ENCODE data around the gene SPINK1. TPM values are rescaled to one million over a fixed set of nuclear protein-coding genes. Genes with fewer than 3 reads are reported as not detected.

Gene SPINK1
- total and polyA plus RNA-seq, 2 experiments from 2014 or later = 0.82 TPM; not detected in 1

DNA sequence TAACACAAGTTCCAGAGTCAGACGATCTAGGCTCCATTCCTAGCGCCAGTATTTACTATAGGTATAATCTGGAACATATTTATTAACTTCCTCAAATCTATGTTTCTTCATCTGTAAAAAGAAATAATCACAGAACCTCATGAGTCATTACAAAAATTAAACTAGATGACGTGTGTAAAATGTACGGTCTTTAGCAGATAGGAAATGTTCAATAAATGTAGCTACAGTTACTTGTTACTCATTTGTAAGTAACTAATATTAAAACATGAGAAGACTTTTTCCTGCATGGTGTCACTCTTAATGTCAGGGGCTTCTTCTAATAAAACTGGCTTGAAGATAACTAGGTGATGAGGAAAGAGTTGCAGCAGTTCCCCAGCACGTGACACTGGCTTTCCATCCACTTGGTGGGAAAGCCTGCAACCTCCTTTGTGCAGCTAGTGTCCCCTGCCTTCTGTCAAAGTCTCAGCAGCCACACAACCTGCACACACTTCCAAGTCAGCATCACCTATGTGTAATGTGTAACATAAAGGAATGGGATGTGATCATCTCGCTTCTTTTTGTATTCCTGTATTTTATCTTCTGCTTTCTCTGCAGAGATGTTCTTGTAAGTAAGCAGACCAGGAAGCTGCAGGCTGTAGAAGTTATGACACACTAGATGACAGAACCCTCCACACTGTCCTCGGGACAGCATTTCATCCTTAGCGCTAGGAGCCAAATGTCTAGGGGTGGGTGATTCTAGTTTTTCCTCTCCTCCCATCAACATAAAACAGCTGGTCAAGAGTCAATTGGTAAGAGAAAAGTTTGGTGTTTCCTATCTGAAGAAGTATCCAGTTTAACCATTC lies 47.1 kb downstream of the SPINK1 start:
- ATAC-seq (no peak), DNase-seq (ENCODE audit: low spot score) (no peak)
- Histone ChIP-seq H3K36me3 (ENCODE audit: insufficient read depth) (no peaks in the 10 kb centered on the region), H3F3A (replicated peaks; ENCODE audit: low read depth) (no peaks in the 10 kb centered on the region; the same call in 1 of the 2 replicates), H3K4me3 (no peak overlapping the region), H3K27me3 (ENCODE audit: insufficient read depth) (no peaks in the 10 kb centered on the region), H3K79me2 (replicated peaks; ENCODE audit: insufficient read depth) (peaks cover 30% of the 10 kb centered on the region), H3K27ac (ENCODE audit: low read depth) (no peak overlapping the region), H4K20me1 (replicated peaks; ENCODE audit: insufficient read depth) (no peaks in the 10 kb centered on the region), H3K4me1 (ENCODE audit: insufficient read depth) (peaks cover 21% of the 10 kb centered on the region), H2AFZ (no peak overlapping the region), H3K9me2 (ENCODE audit: insufficient read depth) (no peaks in the 10 kb centered on the region), H3K4me2 (no peak overlapping the region)
- H3K36me3 Mint-ChIP-seq (ENCODE audit: low read depth) = no peaks in the 10 kb centered on the region
- peaks cover 2% of the 10 kb centered on the region for H3K27me3 Mint-ChIP-seq (ENCODE audit: insufficient read depth, low read depth, poor library complexity)
- no peaks in the 10 kb centered on the region for H3K9me3 Mint-ChIP-seq
- no peak overlapping the region; the same call in 2 of the 3 replicates for H3K4me3 Mint-ChIP-seq
- TF ChIP-seq, protein P1, sequence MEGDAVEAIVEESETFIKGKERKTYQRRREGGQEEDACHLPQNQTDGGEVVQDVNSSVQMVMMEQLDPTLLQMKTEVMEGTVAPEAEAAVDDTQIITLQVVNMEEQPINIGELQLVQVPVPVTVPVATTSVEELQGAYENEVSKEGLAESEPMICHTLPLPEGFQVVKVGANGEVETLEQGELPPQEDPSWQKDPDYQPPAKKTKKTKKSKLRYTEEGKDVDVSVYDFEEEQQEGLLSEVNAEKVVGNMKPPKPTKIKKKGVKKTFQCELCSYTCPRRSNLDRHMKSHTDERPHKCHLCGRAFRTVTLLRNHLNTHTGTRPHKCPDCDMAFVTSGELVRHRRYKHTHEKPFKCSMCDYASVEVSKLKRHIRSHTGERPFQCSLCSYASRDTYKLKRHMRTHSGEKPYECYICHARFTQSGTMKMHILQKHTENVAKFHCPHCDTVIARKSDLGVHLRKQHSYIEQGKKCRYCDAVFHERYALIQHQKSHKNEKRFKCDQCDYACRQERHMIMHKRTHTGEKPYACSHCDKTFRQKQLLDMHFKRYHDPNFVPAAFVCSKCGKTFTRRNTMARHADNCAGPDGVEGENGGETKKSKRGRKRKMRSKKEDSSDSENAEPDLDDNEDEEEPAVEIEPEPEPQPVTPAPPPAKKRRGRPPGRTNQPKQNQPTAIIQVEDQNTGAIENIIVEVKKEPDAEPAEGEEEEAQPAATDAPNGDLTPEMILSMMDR (conservative IDR thresholded peaks at IDR 0.05; ENCODE audit: low read depth in 2 of 2) = peak in 1 of 2 experiments; percentile 27; a peak in 2 of 4 replicates
- TF ChIP-seq EZH2 (IDR thresholded peaks at IDR 0.05; ENCODE audit: low read depth, unreplicated experiment) = no peak
- H3K4me1 Mint-ChIP-seq = peaks cover 30% of the 10 kb centered on the region; the same call in 2 of the 3 replicates
- no peak overlapping the region for H3K27ac Mint-ChIP-seq

DNA sequence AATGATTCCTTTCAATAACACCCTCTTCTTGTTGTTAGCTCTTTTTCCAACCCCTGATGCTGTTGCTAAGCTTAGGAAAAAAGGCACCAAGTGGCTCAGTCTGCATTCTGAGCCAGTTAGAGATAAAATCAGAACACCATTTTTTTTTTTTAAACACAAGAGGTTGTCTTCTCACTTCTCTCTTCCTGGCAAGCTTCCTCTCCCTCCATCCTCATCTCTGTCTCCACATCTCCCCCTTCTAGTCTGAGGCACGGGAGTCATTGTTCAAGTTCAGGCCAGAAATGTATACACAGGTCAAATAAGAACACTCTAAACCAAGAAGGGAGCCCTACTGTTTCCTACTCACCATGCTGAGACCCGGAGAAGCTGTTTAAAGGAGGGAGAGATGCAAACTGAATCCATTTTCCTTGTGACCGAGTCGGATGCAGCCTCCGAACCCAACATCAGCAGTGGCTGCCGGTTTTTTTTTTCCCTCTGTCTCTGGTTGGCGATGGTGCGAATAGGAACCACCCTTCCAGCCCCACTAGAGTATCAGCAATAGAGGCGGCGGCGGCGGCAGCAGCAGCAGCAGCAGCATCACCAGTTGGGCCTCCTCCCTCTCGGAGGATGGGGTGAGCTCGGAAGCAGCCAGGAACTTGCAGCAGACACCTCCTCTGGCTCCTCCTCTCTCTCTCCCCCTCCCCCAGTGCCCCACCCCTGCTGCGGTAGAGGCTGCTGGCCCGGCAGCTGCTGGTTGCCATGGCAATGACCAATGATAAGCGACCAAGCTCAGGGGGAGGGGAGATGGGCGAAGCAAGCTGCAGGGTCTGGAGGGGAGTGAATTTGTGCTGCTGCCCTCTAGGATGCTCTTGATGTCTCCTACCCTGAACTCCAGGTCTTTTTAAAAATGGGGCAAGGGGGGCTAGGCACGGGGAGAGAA lies 49.1 kb downstream of the SPINK1 start, which contains the start of gene JAKMIP2:
TSS of gene JAKMIP2 (minus strand) at position 619 of the 919 bp plus-strand sequence. CDS start 110,922 bp downstream, outside the sequence.
- Histone ChIP-seq H3K36me3 (ENCODE audit: insufficient read depth) (no peaks in the 10 kb centered on the region), H3K4me1 (ENCODE audit: insufficient read depth) (peaks cover 30% of the 10 kb centered on the region), H4K20me1 (replicated peaks; ENCODE audit: insufficient read depth) (no peaks in the 10 kb centered on the region), H3K27me3 (ENCODE audit: insufficient read depth) (no peaks in the 10 kb centered on the region), H3K27ac (ENCODE audit: low read depth) (peak within 1 kb of the TSS; percentile 99), H3K9me2 (ENCODE audit: insufficient read depth) (no peaks in the 10 kb centered on the region), H3F3A (replicated peaks; ENCODE audit: low read depth) (no peaks in the 10 kb centered on the region; the same call in 1 of the 2 replicates), H3K79me2 (replicated peaks; ENCODE audit: insufficient read depth) (peaks cover 50% of the 10 kb centered on the region), H3K4me3 (peak within 1 kb of the TSS; percentile 84), H2AFZ (peak within 1 kb of the TSS; percentile 15; the same call in 1 of the 2 replicates), H3K4me2 (peak within 1 kb of the TSS; percentile 91)
- peak within 1 kb of the TSS; percentile 96 for H3K27ac Mint-ChIP-seq
- H3K4me3 Mint-ChIP-seq = peak within 1 kb of the TSS; percentile 91
- TF ChIP-seq, protein P2, sequence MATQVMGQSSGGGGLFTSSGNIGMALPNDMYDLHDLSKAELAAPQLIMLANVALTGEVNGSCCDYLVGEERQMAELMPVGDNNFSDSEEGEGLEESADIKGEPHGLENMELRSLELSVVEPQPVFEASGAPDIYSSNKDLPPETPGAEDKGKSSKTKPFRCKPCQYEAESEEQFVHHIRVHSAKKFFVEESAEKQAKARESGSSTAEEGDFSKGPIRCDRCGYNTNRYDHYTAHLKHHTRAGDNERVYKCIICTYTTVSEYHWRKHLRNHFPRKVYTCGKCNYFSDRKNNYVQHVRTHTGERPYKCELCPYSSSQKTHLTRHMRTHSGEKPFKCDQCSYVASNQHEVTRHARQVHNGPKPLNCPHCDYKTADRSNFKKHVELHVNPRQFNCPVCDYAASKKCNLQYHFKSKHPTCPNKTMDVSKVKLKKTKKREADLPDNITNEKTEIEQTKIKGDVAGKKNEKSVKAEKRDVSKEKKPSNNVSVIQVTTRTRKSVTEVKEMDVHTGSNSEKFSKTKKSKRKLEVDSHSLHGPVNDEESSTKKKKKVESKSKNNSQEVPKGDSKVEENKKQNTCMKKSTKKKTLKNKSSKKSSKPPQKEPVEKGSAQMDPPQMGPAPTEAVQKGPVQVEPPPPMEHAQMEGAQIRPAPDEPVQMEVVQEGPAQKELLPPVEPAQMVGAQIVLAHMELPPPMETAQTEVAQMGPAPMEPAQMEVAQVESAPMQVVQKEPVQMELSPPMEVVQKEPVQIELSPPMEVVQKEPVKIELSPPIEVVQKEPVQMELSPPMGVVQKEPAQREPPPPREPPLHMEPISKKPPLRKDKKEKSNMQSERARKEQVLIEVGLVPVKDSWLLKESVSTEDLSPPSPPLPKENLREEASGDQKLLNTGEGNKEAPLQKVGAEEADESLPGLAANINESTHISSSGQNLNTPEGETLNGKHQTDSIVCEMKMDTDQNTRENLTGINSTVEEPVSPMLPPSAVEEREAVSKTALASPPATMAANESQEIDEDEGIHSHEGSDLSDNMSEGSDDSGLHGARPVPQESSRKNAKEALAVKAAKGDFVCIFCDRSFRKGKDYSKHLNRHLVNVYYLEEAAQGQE (IDR thresholded peaks at IDR 0.05; ENCODE audit: unreplicated experiment) = peak; percentile 11
- TF ChIP-seq, protein P1 (conservative IDR thresholded peaks at IDR 0.05; ENCODE audit: low read depth in 2 of 2) = peak; percentile 42 to 54; a peak in 3 of 4 replicates
- no peak for TF ChIP-seq STAT1 (IDR thresholded peaks at IDR 0.05; ENCODE audit: unreplicated experiment)
- TF ChIP-seq CREB1 (CRISPR knock-in tag; IDR thresholded peaks at IDR 0.05; ENCODE audit: low read depth) = peak; percentile 45; the same call in 1 of the 2 replicates
- TF ChIP-seq POLR2AphosphoS5 (IDR thresholded peaks at IDR 0.05; ENCODE audit: low read depth) = peak; percentile 94
- DNase-seq (ENCODE audit: low spot score) (peak; percentile 100), ATAC-seq (peak; percentile 98)
- no peaks in the 10 kb centered on the region for H3K9me3 Mint-ChIP-seq
- H3K4me1 Mint-ChIP-seq = peaks cover 35% of the 10 kb centered on the region; the same call in 2 of the 3 replicates
- H3K36me3 Mint-ChIP-seq (ENCODE audit: low read depth) = no peaks in the 10 kb centered on the region
- H3K27me3 Mint-ChIP-seq (ENCODE audit: insufficient read depth, low read depth, poor library complexity) = peaks cover 2% of the 10 kb centered on the region

All from GM23338 (cell line).